ENCODE measurements around the gene LOXHD1. TPM values are rescaled to one million over a fixed set of nuclear protein-coding genes. Genes with fewer than 3 reads are reported as not detected.

LOXHD1 gene
- total RNA-seq, 2 experiments from 2014 or later, result not detected

Other genes starting within 250 kb of the LOXHD1 start
- not detected for gene ST8SIA5, start 99.8 kb upstream of the LOXHD1 start, total RNA-seq